ENCODE data around the gene ASTN2.
"Not testable (repeated sequence)": the region's sequence is repeated elsewhere in the genome, so short reads cannot be mapped to it uniquely, and the experiment has no call there.

Gene ASTN2

GRCh38 chr9:117072216-117072615 lies 342.6 kb downstream of the ASTN2 start:
- no peak for DNase-seq

- DNase-seq = not testable (repeated sequence)
Observed at GRCh38 chr9:117071673-117072207, 343.1 kb downstream of the ASTN2 start.

- no peak for DNase-seq
Observed at GRCh38 chr9:117063721-117064471, 351.0 kb downstream of the ASTN2 start.

GRCh38 chr9:117060963-117061362 lies 353.9 kb downstream of the ASTN2 start:
- no peak for DNase-seq

- DNase-seq = no peak
Observed at GRCh38 chr9:117050007-117050406, 364.9 kb downstream of the ASTN2 start.

GRCh38 chr9:117046666-117047327 lies 368.1 kb downstream of the ASTN2 start:
- DNase-seq = no peak

GRCh38 chr9:117044241-117044640 lies 370.6 kb downstream of the ASTN2 start:
- no peak for DNase-seq

- DNase-seq = no peak
Observed at GRCh38 chr9:117043159-117043558, 371.7 kb downstream of the ASTN2 start.

- no peak for DNase-seq
Observed at GRCh38 chr9:117035546-117035945, 379.3 kb downstream of the ASTN2 start.

- no peak for DNase-seq
Observed at GRCh38 chr9:117034866-117035265, 380.0 kb downstream of the ASTN2 start.

GRCh38 chr9:117030254-117030768 lies 384.5 kb downstream of the ASTN2 start:
- peak; percentile 45 for DNase-seq

GRCh38 chr9:117029341-117029740 lies 385.5 kb downstream of the ASTN2 start:
- no peak for DNase-seq

- no peak for DNase-seq
Observed at GRCh38 chr9:117028103-117028858, 386.6 kb downstream of the ASTN2 start.

GRCh38 chr9:117021906-117022305 lies 393.0 kb downstream of the ASTN2 start:
- DNase-seq = no peak

- DNase-seq = no peak
Observed at GRCh38 chr9:117018966-117019617, 395.8 kb downstream of the ASTN2 start.

GRCh38 chr9:117017414-117017985 lies 397.4 kb downstream of the ASTN2 start:
- DNase-seq = no peak

GRCh38 chr9:117014061-117014460 lies 400.8 kb downstream of the ASTN2 start:
- no peak for DNase-seq

- DNase-seq = no peak
Observed at GRCh38 chr9:117013440-117013995, 401.3 kb downstream of the ASTN2 start.

- no peak for DNase-seq
Observed at GRCh38 chr9:117010061-117010460, 404.8 kb downstream of the ASTN2 start.

- no peak for DNase-seq
Observed at GRCh38 chr9:117008876-117009275, 406.0 kb downstream of the ASTN2 start.

- DNase-seq = no peak
Observed at GRCh38 chr9:117008461-117008860, 406.4 kb downstream of the ASTN2 start.

GRCh38 chr9:117002686-117003085 lies 412.2 kb downstream of the ASTN2 start:
- no peak for DNase-seq

Data from NCI-H2227 treated with DMSO at 0.1 percent for 48 hours (cell line).